GM19328 (cell line): ENCODE results near the gene MEF2A.
"Not testable (repeated sequence)": the region's sequence is repeated elsewhere in the genome, so short reads cannot be mapped to it uniquely, and the experiment has no call there.

Experiments
- ATAC-seq: cut with Tn5 transposase; IDR thresholded peaks from one replicate; pipeline ENCODE4 v1.9.1; 2021; ENCODE audit warnings: mild to moderate bottlenecking, moderate library complexity; ENCODE audit not compliant: unreplicated experiment

The MEF2A gene

DNA sequence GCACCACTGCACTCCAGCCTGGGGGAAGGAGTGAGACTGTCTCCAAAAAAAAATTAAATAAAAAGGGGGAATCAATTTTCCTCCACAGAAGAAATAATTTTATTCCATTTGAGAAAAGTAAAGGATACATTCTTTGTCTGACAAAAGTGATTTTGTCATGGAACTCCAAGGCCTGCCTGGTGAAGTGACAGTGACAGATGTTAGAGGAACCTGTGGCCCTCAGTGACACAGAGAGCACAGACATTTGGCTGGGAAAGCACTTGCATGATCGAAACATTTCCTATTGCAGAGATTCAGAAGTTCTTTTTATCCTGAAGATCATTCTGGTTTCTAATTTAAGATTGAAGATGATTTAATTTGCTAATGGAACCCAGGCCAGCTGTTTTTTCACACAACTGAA is 161.5 kb downstream of the MEF2A start:
- ATAC-seq: no peak

DNA sequence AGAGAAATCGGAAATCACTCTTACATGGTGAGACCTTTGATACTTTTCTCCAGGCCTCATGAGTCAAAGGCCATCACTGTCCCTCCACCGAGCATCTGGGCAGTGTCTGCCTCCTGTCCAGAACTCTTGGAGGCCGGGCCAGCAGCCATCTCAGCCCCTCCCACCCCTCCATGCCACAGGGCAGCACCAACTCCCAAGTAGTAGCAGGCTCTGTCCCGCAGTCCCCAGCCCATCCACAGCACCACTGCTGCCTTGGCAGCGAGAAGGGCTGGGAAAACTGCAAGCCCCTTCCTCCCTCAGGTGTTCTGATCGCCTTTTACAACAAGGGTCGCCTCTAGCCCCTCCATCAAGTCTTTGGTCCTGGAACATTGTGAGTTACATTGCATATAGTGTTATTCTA is 161.9 kb downstream of the MEF2A start:
- ATAC-seq: no peak

DNA sequence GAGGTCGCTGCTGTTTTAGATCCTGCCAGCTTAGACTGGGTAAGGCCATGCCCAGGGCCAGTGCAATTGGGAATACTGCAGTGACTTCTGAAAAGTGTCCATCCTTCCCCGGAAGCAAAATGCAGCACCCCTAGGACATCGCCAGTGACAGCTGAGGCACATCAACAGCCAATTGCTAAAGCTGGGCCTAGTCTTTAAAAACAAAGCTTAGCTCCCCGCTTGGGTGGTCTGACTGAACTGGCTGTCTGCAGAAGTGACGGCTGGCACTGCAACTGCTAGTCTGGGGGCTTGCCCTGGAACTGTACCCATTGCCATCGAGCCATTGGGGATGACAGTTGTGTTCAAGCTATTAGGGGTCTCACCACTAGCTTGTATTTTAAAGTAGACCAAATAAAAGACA is 163.1 kb downstream of the MEF2A start:
- no peak for ATAC-seq

DNA sequence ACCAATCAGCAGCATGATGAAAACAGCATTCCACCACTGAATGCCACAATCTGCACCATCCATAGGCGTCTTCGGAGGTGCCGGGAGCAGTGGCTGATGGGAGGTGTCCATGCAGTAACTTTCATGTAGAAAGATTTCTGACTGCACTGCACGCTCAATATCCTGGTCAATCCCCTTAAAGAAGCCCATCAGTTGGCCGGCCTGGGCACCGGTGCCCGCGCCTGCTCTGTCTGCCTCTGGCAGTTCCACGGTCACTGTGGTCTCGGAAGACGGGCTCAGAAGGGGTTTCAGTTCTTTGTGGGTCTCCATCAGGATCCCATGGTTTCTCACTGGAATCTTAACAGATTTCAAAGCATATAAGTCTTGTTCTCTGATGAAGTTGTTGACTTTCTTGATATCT is 163.5 kb downstream of the MEF2A start:
- ATAC-seq: no peak

- no peak for ATAC-seq
Observed at GRCh38 chr15:99729920-99730319, 164.1 kb downstream of the MEF2A start.

GRCh38 chr15:99731336-99732123 is 165.7 kb downstream of the MEF2A start:
- no peak for ATAC-seq

- ATAC-seq: no peak
Observed at GRCh38 chr15:99732124-99732750, 166.5 kb downstream of the MEF2A start.

DNA sequence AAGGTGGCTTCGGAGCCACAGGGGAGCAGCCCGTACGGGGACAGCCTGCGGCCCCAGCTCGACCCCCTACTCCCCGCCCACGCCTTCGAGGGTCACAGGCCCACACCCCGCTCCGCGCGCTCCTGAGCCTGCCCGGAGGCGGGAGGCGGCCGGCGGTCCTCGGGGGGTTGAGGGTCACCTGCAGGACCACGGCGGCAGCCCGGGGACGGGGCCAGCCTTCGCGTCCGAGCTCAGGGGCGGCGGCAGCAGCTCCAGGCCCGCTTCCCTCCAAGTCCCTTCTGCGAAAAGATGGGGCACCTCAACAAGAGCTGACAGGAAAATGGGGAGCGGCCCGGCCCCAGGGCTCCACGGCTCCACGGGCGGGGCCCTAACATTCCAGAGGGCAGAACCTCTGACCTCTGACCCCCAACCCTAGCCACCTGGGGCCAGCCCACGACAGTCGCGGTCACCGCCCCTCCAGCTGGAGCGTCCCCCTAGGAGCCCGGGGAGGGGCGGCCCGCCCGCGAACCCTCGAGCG is 167.0 kb downstream of the MEF2A start:
- ATAC-seq: peak; percentile 25

- peak; percentile 100 for ATAC-seq
Observed at GRCh38 chr15:99733268-99734039, 167.7 kb downstream of the MEF2A start, which contains the start of gene LYSMD4. Gene LYSMD4 (minus strand): TSS chr15:99733437. CDS start chr15:99731999, 1,438 bp downstream.

DNA sequence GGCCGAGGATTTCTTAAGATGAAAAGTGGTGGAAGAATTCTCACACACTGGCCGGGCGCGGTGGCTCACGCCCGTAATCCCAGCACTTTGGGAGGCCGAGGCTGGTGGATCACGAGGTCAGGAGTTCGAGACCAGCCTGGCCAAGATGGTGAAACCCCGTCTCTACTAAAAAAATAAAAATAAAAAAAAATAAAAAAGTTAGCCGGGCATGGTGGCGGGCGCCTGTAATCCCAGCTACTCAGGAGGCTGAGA is 168.2 kb downstream of the MEF2A start:
- ATAC-seq: not testable (repeated sequence)

GRCh38 chr15:99734575-99734974 is 168.8 kb downstream of the MEF2A start:
- no peak for ATAC-seq

DNA sequence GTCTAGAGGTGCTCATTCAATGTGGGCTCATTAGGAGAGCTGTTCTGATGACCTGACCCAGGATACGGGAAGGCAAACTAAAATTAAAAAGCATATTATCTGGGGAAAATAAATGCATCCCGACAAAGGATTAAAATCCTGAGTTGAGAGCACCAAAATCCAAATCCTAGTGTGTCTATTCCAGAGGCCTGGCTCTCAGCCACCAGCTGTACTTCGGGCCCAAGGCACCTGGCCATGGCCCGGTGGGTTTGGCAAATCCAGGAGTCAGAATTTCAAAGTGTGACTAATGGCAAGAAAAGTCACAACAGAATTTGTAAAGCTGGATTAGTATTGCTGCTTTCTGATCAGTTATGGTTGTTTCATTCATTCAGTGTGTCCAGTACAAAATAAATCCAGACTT is 170.1 kb downstream of the MEF2A start:
- no peak for ATAC-seq

DNA sequence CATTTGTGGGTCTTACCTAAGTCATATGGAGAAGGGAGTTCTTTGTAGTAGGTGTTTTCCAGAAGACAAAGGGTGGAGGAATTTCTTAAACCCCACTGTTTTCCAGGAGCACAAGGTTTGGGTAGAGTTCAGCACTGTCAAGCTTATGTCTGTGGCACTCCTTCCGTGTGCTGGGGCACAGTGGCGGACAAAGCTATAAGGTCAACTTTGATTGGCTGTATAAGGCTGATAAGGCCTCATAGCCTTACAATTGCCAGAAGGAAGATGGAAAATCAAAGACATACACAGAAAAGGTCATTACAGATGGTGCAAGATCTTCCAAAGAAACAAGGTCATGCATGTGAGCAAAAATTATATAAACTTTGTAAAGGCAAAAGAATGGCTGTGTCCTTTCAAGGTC is 170.9 kb downstream of the MEF2A start:
- ATAC-seq: no peak

DNA sequence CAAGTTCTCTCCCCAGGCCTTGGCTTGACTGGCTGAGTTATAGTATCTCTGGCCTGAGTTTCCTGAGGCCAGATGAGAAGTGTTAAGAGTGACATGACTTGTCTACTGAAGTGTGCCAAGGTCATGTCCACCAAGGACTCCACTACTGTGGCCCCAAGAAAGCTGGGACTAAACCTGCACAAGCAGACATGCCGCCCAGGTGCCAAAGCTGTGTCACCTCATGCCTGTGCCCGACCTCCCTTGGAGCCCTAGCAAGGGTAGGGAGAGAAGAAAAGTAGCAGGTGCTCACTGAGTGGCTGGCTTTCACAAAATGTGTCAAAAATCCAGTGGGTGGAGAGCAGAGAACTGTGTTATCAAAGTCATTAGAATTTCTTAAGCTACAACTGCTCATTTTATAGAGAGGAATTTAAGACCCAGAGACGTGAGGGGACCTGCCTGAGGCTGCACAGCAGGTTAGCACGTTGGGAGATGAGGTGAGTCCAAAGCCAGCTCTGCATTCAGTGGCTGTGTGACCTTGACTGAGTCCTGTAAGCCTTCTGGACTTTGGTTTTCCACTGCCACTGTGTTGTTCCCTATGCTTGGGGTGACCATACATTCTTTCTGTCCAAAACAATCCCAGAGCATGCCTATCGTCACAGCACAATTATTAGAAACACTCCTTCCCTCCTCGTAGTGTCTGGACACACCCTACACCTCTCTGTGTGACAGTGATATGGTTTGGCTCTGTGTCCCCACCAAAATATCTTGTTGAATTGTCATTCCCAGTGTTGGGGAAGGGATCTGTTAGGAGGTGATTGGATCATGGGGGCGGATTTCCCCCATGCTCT is 172.4 kb downstream of the MEF2A start:
- ATAC-seq: no peak

- ATAC-seq: no peak
Observed at GRCh38 chr15:99741835-99742234, 176.1 kb downstream of the MEF2A start.

DNA sequence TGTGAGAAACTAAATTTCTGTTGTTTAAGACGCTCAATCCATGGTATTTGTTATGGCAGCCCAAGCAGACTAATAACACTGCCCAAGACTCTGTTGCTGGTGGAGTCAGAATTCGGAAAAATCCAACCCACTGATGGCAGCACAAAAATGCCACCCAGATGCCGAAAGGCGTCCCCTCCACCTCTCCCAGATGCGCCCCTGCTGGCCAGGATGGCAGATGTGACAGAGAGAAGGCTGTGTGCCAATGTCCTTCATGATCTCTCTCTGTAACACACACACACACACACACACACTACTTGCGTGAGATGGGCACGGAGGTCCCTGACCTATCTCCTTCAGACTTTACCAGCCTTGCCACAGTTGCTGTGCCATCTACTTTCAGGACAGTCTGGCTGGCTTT is 178.4 kb downstream of the MEF2A start:
- ATAC-seq: no peak

DNA sequence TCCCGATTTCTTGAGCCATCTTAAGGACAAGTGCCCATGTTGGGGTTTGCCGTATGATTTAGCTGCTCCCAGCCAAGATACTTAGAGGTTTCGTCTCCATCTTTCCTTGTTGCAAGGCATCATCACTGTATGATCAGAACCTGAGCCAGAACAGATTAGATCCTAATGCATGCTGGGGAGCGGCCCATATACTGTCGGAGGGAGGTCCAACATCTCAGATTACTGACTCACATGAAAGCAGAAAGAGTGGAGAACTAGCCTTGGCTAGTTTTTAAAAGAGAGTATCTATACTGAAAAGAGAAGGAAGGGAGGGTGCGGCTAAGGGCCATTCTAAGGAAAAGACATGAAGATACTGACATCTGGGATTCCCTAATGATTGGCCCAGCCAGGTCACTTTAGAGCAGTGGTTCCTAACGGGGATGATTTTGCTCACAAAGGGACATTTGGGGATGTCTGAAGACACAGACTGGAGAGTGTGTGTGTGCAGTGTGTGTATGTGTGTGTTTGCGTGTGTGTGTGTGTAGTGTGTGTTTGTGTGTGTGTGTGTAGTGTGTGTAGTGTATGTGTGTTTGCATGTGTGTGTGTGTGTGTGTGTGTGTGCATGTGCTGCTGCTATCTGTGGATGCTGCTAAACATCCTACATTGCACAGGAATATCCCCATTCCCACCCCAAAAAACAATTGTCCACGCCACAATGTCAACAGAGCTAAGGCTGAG is 179.7 kb downstream of the MEF2A start:
- ATAC-seq: no peak

- ATAC-seq: no peak
Observed at GRCh38 chr15:99749386-99749785, 183.6 kb downstream of the MEF2A start.

- not testable (repeated sequence) for ATAC-seq
Observed at GRCh38 chr15:99750326-99750725, 184.5 kb downstream of the MEF2A start.

DNA sequence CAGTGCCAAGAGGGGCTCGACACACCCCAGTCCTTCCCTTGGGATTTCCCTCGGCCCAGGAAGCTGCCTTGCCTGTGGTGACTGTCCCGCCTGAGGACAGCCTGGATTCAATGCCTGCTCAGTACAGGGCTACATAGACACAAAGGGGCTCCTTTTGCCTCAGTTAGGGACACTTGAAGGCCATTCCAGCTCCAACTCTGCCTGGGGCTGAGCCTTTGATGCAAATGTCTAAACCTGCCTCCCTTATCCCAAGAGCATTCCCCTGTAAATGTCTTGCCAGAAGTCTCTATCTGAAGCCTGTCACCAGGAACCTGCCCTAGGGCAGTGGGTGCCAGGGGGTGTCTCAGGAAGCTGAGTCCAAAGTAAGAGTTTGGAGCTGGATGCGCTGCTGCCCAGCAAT is 186.8 kb downstream of the MEF2A start:
- no peak for ATAC-seq
